NCI-H2107 treated with DMSO at 0.1 percent for 48 hours (cell line): ENCODE measurements around the gene MRGPRF.

ENCODE experiments used
- DNase-seq: peaks from one replicate; lab custom pipeline; 2025; ENCODE audit not compliant: unreplicated experiment; lab: John Stamatoyannopoulos, UW

Gene MRGPRF

DNA sequence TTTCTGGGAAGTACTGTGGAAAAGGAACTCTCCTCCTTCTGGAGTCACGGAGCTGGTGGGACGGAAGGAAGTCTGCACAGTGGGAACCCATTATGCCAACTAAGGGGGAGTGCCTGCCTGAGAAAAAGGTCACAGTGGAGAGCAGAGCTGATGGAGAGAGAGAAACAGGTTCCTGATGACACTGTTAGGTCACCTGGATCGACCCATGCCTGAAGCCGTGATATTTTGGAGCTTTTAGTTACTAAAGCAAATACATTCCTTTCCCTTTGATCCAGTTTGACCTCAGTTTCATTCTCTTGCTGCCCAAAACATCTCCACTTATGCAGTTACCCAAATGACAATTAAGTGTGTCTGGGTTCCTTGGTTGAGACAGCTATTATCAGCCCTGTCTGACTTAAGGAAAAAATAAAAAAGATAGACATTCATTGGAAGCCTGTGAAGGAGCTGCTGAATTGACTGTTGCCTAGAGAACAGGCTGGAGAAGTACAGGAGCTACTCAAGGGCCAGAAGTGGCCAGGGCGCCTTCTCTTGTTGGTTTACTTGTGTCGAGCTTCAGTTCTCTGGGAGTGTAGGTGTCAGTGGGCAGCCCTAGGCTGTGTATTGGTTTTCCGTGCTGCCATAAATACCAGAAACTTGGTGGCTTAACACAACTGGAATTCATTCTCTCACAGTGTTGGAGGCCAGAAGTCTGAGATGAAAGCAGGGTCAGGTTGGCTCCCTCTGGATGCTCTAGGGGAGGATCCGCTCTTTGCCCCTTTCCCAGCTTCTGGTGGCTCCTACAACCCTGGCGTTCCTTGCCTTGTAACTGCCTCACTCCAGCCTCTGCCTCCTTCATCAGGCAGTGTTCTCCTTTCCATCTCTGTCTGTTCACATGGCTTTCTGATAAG, 45.9 kb downstream of the MRGPRF start:
- DNase-seq = no peak

DNA sequence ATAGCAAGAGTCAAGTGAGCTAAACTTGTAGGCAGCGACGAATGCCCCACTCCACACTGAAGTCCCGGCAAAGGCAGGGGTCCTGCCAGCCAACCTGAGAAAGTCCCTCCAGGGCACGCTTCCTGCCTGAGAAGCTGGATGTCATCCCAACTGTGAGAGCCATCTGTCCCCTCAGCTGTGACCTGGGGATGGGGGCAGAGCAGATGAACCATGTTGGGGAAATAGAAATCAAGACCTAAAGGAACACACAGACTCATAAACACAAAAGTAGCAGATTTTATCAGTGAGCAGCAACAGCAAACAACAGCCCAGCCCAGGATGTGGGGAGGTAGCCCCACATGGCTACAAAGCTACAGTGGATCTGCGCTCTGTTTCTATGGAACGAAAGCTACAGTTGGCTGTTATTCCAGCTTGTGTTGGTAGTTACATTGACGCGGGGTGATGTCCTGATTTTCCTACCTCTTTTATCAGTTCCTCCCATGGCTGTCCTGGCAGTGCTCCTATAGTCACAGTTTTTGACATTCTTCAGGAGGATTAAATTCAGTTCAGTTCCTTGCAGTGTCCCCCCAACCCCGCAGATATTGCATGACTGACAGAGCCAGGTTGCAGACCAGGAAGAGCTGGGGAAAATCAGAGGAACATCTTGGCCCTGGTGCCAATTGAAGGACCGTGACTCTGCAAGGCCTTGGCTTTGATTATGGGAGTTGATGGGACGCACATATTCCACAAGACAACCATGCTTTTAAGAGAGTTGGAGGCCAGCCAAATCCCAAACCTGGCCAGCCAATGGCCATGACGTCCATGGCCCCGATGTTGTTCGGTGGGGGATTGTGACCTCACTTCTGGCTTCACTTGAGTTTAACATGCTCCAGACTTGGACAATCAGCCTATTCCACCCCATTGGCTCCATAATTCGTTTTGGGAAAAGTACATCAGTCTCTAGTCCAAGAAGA, 46.9 kb downstream of the MRGPRF start:
- DNase-seq = no peak

DNA sequence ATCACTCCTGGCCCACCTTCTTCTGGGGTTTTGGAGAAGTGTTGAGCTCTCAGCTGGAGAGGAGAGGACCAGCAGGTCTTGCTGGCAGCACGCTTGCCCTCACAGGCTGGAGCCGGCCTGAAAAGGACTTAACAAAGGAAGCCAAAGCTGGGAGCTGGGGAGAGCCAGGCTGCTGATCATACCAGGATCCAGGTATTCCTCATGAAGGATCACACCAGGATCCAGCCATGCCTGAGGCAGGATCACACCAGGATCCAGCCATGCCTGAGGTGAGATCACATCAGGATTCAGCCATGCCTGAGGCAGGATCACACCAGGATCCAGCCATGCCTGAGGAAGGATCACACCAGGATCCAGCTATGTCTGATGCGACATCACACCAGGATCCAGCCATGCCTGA, 49.3 kb downstream of the MRGPRF start:
- DNase-seq = no peak

DNA sequence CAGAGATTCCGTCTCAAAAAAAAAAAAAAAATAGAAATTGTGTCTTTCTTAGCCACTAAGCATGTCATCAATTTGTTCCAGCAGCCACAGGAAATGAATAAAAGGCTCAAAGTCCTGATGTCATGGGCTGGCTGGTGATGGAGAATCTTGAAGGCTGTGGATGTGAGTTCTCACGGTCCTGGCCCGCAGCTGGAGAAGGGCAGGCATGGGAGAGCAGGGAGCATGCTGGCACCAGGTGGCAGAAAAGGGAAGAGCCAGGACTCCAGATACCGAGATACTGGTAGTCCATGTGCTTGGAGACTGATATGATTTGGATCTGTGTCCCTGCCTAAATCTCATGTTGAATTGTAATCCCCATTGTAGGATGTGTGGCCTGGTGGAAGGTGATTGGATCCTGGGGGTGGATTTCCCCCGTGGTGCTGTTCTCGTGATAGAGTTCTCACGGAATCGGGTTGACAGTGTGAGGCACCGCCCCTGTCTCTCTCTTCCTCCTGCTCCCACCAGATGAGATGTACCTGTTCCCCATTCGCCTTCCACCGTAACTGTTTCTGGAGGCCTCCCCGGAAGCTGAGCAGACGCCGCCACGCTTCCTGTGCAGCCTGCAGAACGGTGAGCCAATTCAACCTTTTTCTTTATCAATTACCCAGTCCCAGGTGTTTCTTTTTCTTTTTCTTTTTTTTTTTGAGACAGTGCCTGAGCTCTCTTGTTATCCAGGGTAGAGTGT, 50.4 kb downstream of the MRGPRF start:
- DNase-seq = no peak

DNA sequence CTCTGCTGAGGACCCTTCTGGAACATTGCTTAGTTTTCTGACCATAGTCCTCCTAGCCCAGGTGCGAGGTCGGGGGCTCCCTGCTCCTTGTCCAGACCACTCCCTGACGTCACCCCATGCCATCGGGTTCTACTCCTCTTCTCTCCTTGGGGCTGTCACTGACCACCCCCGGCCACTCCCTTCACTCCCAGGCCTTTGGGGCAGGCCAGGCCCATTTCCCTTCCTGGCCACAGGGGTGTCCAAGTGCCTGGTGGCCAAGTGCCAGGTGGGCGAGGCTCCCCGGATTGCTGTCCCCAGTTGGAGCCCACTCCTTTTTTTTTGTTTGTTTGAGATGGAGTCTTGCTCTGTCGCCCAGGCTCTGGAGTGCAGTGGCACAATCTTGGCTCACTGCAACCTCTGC, 51.8 kb downstream of the MRGPRF start:
- DNase-seq = no peak

DNA sequence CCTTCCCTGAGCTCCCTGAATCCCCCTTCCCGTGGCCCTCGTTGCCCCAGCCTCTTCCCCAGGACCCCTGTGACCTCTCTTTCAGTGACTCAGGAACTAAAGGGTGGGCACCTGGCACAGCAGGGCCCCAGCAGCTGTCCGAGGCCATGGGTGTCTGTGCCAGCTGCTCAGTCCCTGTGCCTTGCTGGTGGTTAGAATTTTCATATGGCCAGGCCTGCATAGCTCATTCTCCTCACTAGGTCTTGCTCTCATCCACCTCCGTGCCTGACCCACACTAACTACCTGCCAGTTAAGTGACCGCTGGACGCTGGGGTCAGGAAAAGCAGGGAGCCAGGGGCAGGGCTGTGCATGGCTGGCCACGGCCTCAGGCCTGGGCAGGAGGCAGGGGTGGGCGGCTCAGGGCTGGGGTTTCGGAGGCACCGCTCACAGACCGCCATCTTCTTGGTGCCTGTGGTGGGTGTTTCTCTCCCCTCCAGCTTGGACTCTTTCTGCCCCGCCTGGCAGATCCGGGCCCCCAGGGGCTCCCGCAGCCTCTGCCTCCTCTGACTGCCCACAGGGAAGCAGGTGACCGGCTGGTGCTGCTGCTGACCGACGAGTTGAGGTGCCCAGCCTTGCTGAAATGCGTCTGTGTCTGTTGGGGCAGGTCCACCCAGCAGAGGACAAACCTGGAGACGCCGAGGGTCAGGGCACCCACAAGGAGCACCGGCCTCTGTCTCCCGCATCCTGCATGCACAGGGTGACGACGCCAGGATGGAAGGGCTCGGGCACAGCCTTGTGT, 52.6 kb downstream of the MRGPRF start:
- DNase-seq = no peak

DNA sequence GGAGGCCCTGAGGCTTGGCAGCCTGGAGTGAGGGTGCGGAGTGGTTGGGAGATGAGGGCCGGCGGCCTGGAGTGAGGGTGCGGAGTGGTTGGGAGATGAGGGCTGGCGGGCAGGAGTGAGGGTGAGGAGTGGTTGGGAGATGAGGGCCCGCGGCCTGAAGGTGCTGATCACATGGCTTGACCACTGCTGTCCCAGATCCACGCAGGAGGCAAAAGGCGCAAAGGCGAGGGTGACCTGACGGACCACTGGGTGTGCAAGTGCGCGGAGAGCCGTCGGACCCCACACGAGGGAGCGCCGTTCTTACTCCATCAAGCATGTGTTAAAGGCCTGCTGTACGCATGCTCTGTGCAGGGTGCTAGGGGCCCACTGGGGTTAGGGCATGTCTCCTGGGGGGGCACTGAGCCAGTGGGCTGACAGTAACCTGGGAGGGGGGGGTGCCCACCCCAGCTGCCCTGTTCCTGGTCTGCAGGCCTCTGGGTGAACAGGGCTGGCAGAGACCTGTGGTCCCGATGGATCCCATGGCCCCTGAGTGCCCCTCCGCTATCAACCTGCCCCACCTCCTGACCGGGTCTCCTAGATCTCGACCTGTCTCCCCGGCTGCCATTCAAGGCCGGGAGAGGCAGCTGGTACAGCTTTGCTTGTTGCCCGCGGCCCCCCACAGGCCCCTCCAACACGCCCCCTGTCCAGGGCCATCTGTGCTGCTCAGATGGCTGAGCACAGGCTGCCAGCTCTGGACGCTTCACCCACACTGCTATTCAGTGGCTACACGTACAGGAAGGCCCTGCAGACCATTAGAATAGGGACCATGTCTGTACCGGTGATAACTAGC, 53.4 kb downstream of the MRGPRF start:
- no peak for DNase-seq

DNA sequence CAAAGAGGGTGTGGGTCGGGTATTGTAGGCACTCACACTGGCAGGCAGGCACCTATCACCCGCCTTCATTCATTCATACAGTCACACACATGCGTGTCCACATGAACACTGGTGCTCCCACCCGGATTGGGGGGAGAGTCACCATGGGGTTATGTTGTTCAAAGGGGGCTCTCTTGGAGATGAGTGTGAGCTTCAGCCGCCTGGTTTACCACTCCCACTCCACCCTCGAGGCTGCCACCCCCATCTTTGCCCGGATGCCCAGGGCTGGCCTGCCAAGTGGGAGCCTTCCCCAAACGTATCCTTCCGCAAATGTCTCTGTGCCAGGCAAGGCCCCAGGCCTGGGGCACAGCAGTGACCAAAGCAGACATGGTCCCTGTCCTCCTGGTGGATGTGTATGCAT, 54.8 kb downstream of the MRGPRF start:
- DNase-seq = no peak

DNA sequence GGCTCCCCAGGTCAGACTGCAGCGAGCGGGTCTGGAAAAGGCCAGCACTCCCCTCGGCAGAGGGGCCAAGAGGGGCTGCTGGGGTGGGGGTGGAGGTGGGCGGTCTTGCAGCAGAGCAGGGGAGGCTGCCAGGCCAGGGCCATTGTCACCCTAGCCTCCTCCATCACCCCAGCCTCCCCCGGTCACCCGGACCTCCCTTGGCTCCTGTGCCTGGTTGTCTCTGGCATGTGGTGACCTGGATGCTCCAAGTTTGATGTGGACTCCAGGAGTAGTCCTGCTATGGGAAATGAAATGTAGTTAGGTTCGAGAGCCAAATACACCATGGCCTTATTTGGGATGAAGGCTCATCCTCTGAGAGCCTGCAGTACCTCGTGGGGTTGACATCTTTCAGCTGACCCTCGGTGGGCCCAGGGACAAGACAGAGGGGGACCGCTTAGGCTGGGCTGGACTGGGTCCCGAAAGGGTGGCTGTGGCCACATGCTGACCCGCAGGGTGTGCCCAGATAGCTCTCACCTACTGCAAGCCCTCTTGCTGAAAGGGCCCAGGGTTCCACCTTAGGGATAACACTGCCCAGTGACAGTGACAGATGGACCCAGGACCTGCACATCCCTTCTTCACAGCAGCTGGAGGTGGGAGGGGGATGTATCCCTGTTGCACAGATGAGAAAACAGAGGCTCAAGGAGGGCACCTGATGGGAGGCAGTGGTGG, 56.3 kb downstream of the MRGPRF start:
- DNase-seq = no peak

DNA sequence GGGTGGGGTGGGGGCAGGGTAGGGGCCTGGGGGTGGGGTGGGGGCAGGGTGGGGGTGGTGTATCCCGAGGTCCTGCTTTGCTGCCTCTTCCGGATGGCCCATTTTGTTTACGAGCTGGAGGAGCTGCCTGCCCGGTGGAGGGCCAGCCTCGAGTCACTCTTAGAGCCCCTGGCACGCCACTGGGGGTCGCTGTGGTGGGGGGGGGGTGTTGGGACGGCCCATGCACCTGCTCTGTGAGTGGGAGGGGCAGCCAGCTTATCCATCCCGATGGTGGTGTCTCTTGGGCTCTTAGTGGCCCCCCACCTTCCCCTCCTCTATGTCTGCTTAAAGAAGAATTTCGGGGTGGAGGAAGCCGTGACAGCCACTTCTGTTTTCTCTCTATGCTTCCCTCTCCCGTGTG, 56.9 kb downstream of the MRGPRF start:
- DNase-seq = no peak

DNA sequence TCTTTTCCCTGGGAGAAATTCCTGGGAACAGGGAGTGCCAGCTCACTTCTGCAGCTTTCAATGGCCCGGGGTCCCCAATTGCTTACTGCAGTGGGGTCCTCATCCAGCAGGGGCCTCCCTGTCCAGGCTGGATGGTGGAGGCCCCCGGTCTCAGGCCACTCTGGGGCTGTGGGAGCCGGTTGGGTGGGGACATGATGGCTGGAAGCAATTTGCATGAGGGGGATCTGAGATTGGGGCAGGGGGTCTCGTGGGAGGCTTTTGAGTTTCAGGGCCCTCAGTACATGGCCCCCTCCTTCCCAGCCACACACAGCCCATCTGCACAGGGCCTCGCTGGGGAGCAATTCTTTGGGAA, 57.5 kb downstream of the MRGPRF start:
- DNase-seq = no peak

DNA sequence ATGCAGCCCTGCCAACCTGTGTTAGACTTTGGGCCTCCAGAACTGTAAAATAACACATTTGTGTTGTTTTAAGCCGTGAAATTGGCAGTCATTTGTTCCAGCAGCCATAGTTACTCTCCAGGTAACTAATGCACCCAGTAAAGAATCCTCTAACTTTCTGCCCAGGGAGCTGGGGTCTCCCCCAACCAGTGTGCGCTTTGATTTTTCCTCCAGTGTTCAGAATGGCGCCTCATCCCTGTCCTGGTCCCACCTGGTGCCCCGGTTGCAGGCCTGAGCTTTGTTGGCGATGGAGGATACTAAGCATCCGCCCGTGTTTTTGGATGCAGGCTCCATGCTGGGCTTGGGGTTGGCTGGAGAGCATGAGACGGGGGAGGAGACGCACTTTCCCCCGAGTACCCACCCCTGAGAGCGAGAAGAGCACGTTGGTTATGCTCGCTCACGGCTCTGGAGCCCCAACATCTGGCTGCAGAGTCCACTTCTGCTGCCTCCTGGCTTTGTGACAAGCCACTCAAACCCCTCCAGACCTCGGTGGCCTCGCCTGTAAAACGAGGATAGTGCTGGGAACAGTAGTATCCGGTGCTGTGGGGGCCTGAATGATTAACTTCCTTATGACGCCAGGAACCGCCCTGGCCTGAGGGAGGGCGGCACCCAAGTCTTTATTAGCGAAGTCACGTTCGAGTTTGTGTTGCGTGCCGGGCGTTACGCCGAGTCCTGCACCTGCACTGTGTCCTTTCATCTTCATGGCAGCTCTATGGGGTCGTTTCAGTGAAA, 58.0 kb downstream of the MRGPRF start:
- no peak for DNase-seq
